Right ventricle myocardium inferior (tissue), 1 donor: ENCODE measurements around the gene MCF2L. TPM values are rescaled to one million over a fixed set of nuclear protein-coding genes. Genes with fewer than 3 reads are reported as not detected.

ENCODE experiments used
- ATAC-seq: fragments of 200-7000 bp; cut with Tn5 transposase; one replicate; pipeline ENCODE4 v1.9.1; 2020; ENCODE audit warnings: mild to moderate bottlenecking, moderate library complexity
- DNase-seq: peaks from one replicate; pipeline ENCODE4 v3.0.0; 2021; ENCODE audit errors: missing footprints
- intact Hi-C: fragments of 100-400 bp; cut with DNase I; formaldehyde crosslinking; loops from one replicate; pipeline ENCODE4 v1.11.0; 2022
- total RNA-seq: library from RNA; stranded (reverse); fragmentation: NEBNext Ultra II Directional; extraction: Animal tissue kit (Norgen Biotek cat#: 25700); gene quantifications from one replicate; pipeline ENCODE4 v1.2.1, GENCODE V29; 2021
- donor health status: DM: no; HTN: yes; CAD: no; lungs with severe emphysema.

The MCF2L gene
- total RNA-seq, 1 donor from 2014 or later = 45.9 TPM

DNA sequence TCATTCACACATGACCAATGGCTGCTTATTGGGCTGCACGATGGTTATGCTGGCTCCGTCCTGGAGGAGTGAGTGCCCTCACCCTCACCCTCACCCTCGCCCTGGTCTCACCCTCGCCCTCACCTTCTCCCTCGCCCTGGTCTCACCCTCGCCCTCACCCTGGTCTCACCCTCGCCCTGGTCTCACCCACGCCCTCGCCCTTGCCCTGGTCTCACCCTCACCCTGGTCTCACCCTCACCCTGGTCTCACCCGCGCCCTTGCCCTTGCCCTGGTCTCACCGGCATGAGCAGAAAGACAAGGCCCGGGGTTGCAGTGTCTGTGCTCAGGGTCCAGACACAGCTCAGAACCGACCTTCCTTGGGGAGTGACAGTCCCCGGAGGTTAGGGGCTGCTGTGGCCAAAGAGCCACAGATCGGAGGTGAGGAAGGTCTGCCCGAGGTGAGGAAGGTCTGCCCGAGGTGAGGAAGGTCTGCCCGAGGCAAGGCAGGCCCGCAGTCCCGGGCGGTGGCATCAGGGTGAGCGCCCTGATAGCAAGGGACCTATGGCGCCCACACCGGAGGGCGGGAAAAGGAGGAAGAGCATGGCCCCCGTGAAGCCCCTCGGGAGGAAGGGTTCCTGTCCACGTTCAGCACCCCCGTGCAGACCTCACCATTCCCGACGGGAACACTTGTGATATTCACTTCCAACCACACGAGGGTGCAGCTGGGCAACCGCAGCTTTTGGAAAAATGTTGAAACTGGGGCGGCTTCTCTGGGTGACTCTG lies 65.6 kb downstream of the MCF2L start:
- no peak for DNase-seq
- peak; percentile 78 for ATAC-seq
- intact Hi-C loops = loop anchor here (2.0 to 5.0 kb wide), 3 partner anchors 92 to 358 kb away; no protein-coding TSS in a partner anchor

DNA sequence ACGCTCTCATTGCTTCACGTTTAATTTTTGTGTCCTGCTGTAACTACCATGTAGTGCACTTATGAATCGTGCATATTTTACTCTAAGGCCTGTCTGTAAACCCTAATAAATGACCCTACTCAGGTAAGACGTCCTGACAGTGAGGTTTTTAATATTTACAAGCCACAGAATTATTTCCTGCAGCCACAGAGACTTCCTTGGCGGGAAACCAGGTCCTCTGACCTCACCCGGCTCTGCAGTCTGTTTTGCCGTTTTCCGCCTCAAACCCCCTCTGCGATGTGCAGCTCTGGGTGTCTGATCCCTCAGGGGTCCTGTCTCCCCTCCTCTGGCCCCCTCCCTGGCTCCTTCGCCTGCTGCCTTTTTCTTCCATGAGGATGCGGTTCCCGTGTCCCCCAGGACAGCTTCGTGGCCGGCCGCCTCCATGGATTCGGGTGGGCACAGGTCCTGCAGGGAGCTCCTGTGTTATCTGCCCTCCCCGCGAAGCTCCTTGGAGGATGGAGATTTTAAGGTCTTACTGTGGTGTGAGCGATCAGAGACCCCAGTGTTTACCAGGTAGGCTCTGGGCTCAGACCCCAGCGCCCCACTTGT lies 66.3 kb downstream of the MCF2L start:
- intact Hi-C loops = loop anchor here (2.0 to 5.0 kb wide), 3 partner anchors 93 to 357 kb away; no protein-coding TSS in a partner anchor
- no peak for DNase-seq
- peak; percentile 16 for ATAC-seq

DNA sequence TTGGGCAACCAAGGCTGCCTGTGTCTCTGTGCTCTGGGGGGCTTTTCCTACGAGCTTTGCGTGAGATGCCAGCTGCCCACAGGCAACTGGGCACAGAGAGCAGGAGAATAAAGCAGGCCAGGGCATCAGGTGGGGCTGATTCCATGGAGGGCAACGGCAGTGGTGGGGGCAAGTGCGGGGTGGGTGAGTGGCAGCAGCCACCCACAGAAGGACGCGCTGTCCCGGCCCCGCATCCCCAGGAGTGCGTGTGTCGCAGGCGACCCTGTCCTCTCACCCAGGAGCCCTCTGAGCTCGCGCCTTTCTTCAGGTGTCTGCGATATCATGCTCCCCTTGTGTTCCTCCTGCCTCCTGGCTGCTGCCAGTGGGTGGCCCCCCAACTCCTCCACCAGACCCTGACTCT lies 67.4 kb downstream of the MCF2L start:
- intact Hi-C loops = loop anchor here (5.0 kb wide), 2 partner anchors 186 to 356 kb away; no protein-coding TSS in a partner anchor
- ATAC-seq (no peak), DNase-seq (no peak)

DNA sequence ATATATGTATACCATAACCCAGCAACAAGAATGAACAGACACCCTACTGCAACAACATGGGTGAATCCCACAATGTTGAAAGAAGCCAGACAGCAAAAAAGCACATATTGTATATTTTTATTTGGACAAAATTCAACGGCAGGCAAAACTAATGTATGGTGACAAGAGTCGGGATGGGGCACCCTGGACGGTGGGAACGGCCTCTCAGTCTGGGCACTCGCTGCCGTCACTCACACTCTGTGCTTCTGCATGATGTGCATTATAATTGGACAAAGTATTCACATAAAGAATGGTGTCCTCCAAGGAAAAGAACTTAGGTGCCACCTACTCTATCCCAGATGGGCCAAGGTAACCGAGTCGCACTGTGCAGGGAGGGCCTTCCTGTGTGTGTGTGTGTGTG lies 71.0 kb downstream of the MCF2L start:
- DNase-seq (no peak), ATAC-seq (no peak)
- intact Hi-C loops = loop anchor here (5.0 kb wide), 1 partner anchor 87 kb away; no protein-coding TSS in a partner anchor

DNA sequence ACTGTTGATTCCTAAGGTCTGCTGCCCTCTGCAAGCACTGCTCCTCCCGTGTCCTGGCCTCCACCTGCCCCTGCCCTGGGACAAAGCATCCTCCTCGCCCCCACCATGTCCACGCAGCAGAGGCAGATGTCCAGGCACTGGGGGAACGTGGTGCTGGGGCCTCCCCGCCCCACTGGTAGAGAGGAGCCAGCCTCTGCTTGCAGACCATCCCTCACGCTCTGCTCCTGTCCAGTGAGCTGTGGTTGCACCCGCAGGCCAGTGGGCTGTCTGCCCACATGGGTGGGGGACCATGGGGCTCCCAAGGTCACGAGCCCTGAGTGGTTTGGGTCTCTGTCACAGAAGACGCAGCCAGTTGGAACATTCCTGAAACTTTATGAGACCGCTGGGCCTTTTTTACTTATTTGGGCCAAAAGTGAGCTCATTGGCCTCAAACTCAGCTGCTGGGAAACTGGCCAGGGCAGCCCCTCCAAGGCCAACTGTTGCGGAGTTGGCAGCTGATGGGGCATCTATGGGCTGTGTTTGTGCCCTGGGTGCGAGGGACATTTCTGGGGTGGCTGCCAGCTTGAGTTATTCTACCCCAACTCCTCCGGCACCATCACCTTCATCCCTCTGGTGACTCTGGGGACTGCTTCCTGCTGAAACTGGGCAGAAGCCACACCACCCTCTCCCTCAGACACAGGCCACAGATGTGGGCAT lies 71.7 kb downstream of the MCF2L start:
- no peak for DNase-seq
- intact Hi-C loops = loop anchor here (5.0 kb wide), 1 partner anchor 87 kb away; no protein-coding TSS in a partner anchor
- no peak for ATAC-seq

DNA sequence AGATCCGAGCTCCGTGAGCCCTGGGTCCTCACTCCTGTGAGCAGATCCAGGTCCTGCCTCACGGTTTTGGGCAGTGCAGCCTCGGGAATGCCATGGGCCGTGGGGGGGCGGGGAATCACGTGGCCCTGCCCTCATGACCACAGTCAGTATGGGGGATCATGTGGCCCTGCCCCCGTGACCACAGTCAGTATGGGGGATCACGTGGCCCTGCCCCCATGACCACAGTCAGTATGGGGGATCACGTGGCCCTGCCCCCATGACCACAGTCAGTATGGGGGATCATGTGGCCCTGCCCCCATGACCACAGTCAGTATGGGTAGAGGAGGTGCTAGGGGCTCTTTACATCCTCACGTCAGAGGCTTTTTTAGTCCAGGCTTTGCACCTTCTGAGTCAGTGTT lies 72.3 kb downstream of the MCF2L start:
- ATAC-seq (no peak), DNase-seq (no peak)
- intact Hi-C loops = loop anchor here (5.0 kb wide), 1 partner anchor 86 kb away; no protein-coding TSS in a partner anchor

DNA sequence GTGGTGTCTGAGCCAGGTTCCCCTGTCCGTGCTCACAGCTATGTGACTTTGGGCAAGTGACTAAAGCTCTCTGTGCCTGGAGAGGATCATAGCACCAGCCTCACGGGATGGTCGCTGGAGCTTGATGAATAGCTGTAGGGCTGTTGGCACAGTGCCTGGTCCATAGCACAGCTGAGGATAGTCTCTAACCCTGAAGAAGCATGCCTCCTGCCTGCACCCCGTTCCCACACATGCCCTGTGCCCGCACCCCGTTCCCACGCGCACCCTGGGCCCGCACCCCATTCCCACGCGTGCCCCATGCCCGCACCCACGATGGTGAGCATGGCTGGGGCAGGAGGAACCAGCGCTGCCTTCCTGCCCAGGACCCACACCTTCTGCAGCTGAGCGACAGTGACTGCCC lies 72.9 kb downstream of the MCF2L start:
- DNase-seq (no peak), ATAC-seq (no peak)
- intact Hi-C loops = loop anchor here (5.0 kb wide), 1 partner anchor 85 kb away; no protein-coding TSS in a partner anchor

DNA sequence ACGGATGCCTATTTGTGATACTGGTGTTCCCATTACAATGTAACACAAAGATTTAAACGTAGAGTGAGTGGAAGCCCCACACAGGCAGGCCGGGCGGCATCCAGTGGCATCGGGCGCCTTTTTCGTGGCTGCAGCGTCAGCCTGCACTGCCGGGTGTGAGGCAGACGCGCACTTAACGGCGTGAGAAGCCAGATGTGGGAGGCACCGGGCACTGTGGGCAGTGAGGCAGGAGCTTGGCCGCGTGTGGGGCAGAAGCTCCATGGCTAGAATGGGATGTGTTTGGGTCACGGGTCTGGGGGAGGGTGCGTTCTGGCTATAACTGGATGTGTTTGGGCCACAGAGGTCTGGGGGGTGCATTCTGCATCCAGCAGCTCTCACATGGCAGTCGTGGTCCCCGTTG lies 73.4 kb downstream of the MCF2L start:
- ATAC-seq (no peak), DNase-seq (peak; percentile 56)
- intact Hi-C loops = loop anchor here (5.0 kb wide), 1 partner anchor 85 kb away; no protein-coding TSS in a partner anchor

DNA sequence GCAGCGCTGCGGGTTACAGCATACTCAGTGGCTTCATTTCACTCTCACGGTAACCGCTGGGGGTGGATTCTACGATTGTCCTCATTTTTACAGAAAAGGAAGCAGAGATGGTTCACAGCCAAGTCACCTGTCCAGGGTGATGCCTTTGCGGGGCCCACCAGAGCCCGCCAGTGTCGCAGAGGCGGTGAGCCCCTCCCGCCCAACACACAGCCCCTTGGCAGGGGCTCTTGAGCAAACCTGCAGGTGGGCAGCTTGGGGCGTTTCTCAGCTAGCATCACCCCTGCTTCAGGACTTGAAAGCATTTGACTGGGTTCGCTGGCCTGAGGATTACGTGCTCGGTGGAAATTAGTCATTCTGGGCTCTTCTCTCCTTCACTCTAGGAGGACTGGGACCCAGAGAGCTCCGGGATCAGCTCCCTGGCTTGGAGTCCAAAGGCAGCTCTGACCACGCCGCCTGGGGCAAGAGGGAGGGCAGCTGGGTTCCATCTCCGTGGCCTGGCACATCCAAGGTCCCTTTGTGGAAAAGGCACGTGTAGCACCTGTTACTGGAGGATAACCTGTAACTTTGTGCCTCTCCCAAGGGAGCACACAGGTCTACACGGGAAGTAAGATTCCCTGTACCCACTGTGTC lies 74.1 kb downstream of the MCF2L start:
- no peak for ATAC-seq
- peak; percentile 37 for DNase-seq
- intact Hi-C loops = loop anchor here (5.0 kb wide), 1 partner anchor 84 kb away; no protein-coding TSS in a partner anchor

DNA sequence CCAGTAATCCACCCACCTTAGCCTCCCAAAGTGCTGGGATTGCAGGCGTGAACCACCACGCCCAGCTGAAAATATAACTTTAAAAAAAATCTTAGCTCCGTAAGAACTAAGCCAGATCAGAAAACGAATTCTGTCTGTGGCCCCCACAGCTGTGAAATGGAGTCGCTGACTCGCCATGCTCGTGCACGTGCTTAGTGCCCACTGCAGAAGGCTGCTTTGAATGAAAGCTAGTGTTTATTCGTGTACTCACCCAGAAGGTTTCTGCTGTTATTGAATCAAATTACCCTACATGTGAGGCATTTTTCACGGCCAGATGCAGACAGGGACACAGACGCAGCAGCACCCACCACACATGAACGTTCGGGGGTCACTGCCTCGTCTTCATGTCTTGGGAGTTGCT lies 74.9 kb downstream of the MCF2L start:
- no peak for ATAC-seq
- peak; percentile 18 for DNase-seq
- intact Hi-C loops = loop anchor here (5.0 kb wide), 1 partner anchor 83 kb away; no protein-coding TSS in a partner anchor

DNA sequence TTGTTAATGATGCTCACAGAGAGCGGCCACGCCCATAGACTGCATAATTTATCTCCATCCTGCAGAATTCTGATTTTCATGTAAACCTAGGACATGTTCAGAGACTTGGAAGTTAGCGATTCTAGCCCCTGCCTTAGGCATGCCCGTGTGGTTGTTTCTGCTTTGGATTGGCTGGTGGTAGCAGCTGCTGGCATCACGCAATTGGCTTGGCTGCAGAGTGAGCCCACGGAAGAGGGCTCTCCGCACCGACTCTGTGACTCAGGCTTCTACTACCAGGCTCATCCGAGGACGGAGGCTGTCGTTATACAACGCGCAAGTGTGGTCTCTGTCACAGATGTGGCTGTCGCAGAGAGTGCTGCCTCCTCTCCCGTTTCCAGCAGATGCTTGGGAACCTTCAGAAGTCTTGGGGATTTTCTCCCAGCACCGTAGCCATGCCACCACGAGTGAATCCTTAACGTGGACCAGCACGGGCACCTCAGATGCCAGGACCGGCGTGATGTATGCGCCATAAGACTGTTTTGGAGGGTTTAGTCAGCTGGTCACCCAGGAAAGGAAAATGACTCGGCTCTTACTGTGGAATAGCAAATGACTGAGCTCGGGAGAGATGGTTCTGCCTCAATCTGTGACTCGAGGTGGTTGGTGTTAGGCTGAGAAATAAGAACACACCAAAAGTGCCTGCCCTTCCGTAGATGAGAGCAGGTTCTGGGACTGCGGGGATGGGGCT lies 75.5 kb downstream of the MCF2L start:
- intact Hi-C loops = loop anchor here (5.0 kb wide), 2 partner anchors 83 to 108 kb away; no protein-coding TSS in a partner anchor
- DNase-seq (no peak), ATAC-seq (no peak)

DNA sequence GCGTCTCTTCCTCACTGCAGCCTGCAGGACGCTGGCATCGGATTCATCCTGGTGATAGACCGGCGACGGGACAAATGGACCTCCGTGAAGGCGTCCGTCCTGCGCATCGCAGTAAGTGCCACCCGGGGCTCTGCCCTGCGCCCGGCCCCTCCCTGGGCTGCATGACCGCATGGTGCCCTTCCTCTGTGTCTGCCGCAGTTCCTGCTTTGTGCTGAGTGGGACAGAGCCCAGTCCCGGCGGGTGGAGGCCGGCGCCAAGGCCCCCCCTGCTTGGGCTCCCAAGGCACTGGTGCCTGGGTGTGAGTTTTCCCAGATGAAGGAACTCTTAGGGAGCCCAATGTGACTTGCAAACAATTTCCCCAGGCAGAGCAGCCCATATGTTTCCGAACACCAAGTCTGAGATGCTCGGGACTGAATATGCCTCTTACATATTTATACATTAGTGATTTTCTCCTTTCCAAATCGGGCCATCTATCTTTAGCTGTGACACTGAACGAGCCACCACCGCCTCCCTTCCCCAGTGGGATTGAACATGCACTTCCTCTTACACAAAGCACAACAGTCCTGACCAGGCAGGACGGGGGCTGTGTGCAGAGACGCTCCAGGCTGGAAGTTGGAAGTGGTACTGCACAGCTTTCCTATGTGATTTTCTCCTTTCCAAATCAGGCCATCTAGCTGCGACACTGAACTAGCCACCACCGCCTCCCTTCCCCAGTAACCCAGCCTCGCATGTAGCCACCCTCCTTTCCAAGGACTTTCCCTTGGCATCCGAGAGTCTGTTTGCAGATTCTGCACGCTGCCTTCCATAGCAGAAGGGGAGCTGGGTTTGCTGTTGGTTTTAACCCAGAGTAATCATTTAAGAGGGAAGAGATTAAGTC lies 76.5 kb downstream of the MCF2L start:
- no peak for ATAC-seq
- DNase-seq = peak; percentile 69
- intact Hi-C loops = loop anchor here (5.0 kb wide), 1 partner anchor 107 kb away; no protein-coding TSS in a partner anchor

DNA sequence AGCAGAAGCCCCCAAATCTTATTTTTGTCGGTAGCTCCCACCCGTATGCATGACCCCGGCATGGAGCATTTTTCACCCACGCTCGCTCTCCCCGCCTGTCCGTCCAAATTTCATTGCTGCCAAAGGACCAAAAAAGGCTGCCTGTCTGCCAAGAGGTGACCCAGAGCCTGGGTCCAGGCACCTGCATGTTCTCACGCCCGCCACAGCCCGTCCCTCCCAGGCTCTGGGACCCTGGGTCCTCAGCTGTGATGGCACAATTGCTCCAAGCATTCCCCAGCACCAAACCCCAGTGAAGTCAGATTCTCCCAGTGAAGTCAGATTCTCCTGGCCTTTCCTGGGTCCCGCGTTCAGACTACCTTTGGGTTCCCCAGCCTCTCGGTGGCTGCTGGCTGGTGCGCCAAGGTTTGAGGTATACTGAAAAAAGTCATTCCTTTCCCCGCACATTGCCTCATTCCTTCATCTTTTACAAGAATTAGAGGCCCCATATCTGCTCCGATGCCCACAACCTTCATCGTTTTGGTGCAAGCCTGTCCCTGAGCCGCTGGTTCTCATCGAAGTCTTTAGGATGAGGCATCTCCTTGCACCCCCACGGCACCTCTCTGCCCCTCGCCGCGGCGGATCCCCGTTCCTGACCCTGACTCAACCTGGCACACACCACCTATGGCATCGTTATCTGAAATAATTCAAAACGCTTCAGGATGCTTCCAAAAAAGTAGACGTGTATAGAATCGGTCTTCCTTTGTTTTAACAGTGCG lies 77.3 kb downstream of the MCF2L start:
- ATAC-seq = no peak
- peak; percentile 14 for DNase-seq

DNA sequence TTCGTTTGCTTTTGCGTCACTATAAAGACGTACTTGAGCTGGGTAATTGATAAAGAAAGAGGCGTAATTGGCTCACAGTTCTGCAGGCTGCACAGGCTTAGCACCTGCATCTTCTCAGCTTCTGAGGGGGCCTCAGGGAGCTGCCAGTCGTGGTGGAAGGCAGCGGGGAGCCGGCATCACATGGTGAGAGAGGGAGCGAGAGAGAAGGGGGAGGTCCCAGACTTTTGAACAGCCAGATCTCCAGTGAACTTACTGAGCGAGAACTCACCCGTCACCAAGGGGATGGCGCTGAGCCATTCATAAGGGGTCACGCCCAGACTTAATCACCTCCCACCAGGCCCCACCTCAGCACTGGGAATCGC lies 77.8 kb downstream of the MCF2L start:
- ATAC-seq = no peak
- DNase-seq = peak; percentile 32
- intact Hi-C loops = loop anchor here (5.0 kb wide), 1 partner anchor 105 kb away; no protein-coding TSS in a partner anchor

More for the DNA sequence above, 77.3 kb downstream of the MCF2L start:
- intact Hi-C loops = loop anchor here (5.0 kb wide), 1 partner anchor 106 kb away; no protein-coding TSS in a partner anchor

DNA sequence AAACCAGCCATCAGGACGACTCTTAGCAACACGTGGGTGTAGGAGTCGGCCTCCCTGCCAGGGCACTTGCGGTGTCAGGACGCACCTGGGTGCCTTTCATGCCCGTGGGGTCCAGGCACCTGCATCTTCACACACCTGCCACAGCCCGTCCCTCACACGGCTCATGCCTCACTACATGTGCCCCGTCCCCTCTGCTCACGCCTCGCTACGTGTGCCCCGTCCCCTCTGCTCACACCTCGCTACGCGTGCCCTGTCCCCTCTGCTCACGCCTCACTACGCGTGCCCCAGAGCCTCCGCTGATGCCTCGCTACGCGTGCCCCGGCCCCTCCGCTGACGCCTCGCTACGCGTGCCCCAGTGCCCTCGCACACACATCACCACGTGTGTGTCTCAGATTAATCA lies 78.6 kb downstream of the MCF2L start:
- ATAC-seq (no peak), DNase-seq (no peak)
- intact Hi-C loops = loop anchor here (5.0 kb wide), 1 partner anchor 105 kb away; no protein-coding TSS in a partner anchor

DNA sequence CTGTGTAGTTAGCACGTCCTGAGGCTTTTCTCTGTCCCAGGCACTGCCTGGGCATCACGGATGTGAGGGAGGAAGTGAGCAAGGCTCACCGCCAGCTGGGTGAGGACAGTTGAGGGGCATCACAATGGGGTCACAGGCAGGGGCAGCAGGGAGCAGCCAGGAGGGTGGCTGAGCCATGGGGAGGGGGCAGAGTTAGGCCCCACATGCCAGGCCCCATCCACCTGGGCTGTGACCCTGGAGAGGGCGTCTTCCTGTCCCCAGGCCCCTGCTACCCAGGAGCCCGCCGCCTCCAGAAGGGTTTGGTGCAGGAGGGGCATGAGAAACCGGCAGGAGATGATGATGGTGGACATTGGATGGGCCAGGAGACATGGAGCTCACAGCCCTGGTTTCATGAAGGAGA lies 79.8 kb downstream of the MCF2L start:
- no peak for ATAC-seq
- DNase-seq = no peak
- intact Hi-C loops = loop anchor here (5.0 kb wide), 1 partner anchor 104 kb away; no protein-coding TSS in a partner anchor
